ENCODE measurements around the gene DPP10.

- TF ChIP-seq CTCF (conservative IDR thresholded peaks at IDR 0.05) (no peak), ZFX (IDR thresholded peaks at IDR 0.05) (no peak)
Observed at GRCh38 chr2:114424699-114425098, 17.7 kb upstream of the DPP10 start.

All from C4-2B (cell line).